ENCODE measurements around the gene CRACDL. TPM values are rescaled to one million over a fixed set of nuclear protein-coding genes. Genes with fewer than 3 reads are reported as not detected.

CRACDL gene
- total RNA-seq, 4 donors from 2014 or later = 0.94 to 5.8 (median 1.8) TPM

- Histone ChIP-seq H3K9me3 (no peaks in the 10 kb centered on the region), H3K36me3 (no peaks in the 10 kb centered on the region), H3K4me3 (no peak overlapping the region), H3K27me3 (peaks cover 44% of the 10 kb centered on the region), H3K27ac (no peak overlapping the region), H3K4me1 (peaks cover 0 to 22% (median 4%) of the 10 kb centered on the region in 3 donors)
- TF ChIP-seq POLR2A (IDR thresholded peaks at IDR 0.05) = no peak
- TF ChIP-seq CTCF (IDR thresholded peaks at IDR 0.05) = no peak
- TF ChIP-seq EP300 (IDR thresholded peaks at IDR 0.05) = no peak
- no peak for TF ChIP-seq POLR2AphosphoS5 (IDR thresholded peaks at IDR 0.05)
- 84 to 86% methylated on average over 1 to 3 of the region's 10 CpGs for WGBS, 2 donors (ENCODE audit: low coverage in 1 of 2)
- ATAC-seq = no peak
Measured at GRCh38 chr2:98932778-98933343, 3.2 kb downstream of the CRACDL start.

DNA sequence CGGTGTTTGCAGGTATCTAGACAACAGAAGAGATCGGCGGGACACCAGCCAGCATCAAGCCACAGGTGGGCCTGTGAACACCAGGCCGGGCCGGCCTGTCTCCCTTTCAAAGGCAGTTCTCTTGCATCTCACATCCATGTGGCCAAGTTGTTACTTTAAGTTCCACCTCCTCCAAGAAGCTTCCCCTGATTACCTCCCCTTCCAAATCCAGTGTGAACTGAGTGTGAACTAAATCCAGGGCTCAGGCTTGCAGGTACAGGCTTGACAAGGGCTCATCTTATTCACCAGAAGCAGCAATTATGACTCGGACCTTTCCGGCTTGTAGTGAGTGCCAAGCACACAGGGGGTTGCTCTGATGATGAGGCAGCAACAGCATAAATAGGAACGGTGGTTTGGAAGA lies 3.9 kb downstream of the CRACDL start:
- Histone ChIP-seq H3K9me3 (no peaks in the 10 kb centered on the region), H3K27ac (no peak overlapping the region), H3K36me3 (no peaks in the 10 kb centered on the region), H3K27me3 (peaks cover 40% of the 10 kb centered on the region), H3K4me3 (no peak overlapping the region), H3K4me1 (peaks cover 0 to 21% (median 4%) of the 10 kb centered on the region in 3 donors)
- TF ChIP-seq EP300 (IDR thresholded peaks at IDR 0.05) = no peak
- no peak for TF ChIP-seq CTCF (IDR thresholded peaks at IDR 0.05)
- no peak for TF ChIP-seq POLR2AphosphoS5 (IDR thresholded peaks at IDR 0.05)
- TF ChIP-seq POLR2A (IDR thresholded peaks at IDR 0.05) = no peak
- WGBS, 2 donors (ENCODE audit: low coverage in 1 of 2) = 87% methylated on average over 6 of the region's 8 CpGs; no CpG with 5 or more reads in 1 of the 2 donors
- ATAC-seq = no peak

DNA sequence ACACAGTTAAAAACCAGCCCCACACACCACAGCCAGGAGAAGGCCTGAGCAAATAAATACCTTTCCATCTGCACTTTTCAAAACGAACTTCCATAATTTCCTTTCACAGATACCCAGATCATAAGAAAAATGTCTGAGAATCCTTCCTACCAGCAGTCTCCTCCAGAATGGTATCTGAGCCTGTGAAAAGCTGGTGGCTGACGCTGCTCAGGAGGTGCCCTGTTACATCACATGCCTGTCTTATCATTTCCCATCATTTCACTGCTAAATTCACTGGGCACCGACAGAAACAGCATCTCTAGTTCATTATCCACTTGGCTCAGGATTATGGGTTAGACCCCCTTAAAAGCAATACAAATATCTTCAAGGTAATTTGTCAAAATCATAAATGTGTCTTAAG lies 4.4 kb downstream of the CRACDL start:
- H3K4me1 ChIP-seq = peaks cover 0 to 16% (median 4%) of the 10 kb centered on the region in 3 donors
- H3K27me3 ChIP-seq = peaks cover 34% of the 10 kb centered on the region
- no peaks in the 10 kb centered on the region for H3K9me3 ChIP-seq
- no peak overlapping the region for H3K4me3 ChIP-seq
- ATAC-seq = no peak
- TF ChIP-seq EP300 (IDR thresholded peaks at IDR 0.05) (no peak), POLR2AphosphoS5 (IDR thresholded peaks at IDR 0.05) (no peak), CTCF (IDR thresholded peaks at IDR 0.05) (no peak), POLR2A (IDR thresholded peaks at IDR 0.05) (no peak)
- no peak overlapping the region for H3K27ac ChIP-seq
- 40 to 60% methylated on average over 1 to 3 of the region's 3 CpGs for WGBS, 2 donors (ENCODE audit: low coverage in 1 of 2)
- no peaks in the 10 kb centered on the region for H3K36me3 ChIP-seq

DNA sequence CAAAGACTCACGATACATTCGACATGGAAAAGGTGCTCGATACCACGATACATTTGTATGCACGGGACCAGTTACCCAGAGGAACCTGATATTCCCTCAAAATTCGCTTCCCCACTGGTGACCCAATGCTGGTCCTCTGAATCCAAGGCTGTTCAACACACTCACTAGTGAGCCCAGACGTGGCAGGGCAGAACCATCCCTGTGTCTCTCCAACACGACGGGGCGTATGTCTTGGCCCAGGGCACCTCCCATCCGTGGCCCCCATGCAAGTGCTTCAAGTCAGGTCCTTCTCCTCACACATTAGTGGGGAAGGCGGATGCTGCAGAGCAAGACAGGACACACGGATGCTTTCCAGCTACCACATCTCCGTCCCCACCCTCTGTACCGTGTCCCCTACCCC lies 6.1 kb downstream of the CRACDL start:
- 89 to 100% methylated on average over 3 to 15 of the region's 15 CpGs for WGBS, 2 donors (ENCODE audit: low coverage in 1 of 2)
- Histone ChIP-seq H3K27me3 (peaks cover 24% of the 10 kb centered on the region), H3K36me3 (no peaks in the 10 kb centered on the region), H3K4me1 (no peaks in the 10 kb centered on the region), H3K27ac (no peak overlapping the region), H3K4me3 (no peak overlapping the region), H3K9me3 (no peaks in the 10 kb centered on the region)
- ATAC-seq = no peak
- no peak for TF ChIP-seq EP300 (IDR thresholded peaks at IDR 0.05)
- no peak for TF ChIP-seq POLR2A (IDR thresholded peaks at IDR 0.05)
- TF ChIP-seq POLR2AphosphoS5 (IDR thresholded peaks at IDR 0.05) = no peak
- no peak for TF ChIP-seq CTCF (IDR thresholded peaks at IDR 0.05)

DNA sequence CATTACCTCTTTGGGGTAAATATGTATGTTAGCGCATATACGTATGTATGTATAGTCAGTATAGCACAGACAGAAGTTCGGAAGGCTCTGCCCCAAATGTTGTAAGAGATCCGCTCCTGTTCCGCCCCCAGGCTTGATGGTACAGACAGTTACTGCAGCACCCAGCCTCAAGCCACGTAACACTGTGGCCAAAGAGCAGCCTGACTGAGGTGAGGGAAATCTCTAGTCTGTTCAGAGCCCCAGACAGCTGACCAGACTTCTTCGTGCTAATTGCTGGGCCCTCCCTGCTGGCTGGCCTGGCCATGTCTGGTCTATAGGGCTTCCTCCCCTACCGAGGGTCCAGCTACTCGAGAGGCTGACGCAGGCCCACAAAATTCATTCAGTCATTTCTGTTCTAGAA lies 7.8 kb downstream of the CRACDL start:
- TF ChIP-seq POLR2AphosphoS5 (IDR thresholded peaks at IDR 0.05) (no peak), POLR2A (IDR thresholded peaks at IDR 0.05) (no peak), EP300 (IDR thresholded peaks at IDR 0.05) (no peak), CTCF (IDR thresholded peaks at IDR 0.05) (no peak)
- WGBS, 2 donors (ENCODE audit: low coverage in 1 of 2) = 83 to 90% methylated on average over 3 to 8 of the region's 10 CpGs
- no peaks in the 10 kb centered on the region for H3K36me3 ChIP-seq
- ATAC-seq = no peak
- no peak overlapping the region for H3K4me3 ChIP-seq
- peaks cover 0 to 6% (median 0%) of the 10 kb centered on the region in 3 donors for H3K9me3 ChIP-seq
- H3K4me1 ChIP-seq = no peaks in the 10 kb centered on the region
- no peak overlapping the region for H3K27ac ChIP-seq
- H3K27me3 ChIP-seq = peaks cover 18% of the 10 kb centered on the region

Data from gastroesophageal sphincter (tissue), 4 donors.